ENCODE data around the gene ATP5F1C.
"Not testable (repeated sequence)": the region's sequence is repeated elsewhere in the genome, so short reads cannot be mapped to it uniquely, and the experiment has no call there.

The ATP5F1C gene

DNA sequence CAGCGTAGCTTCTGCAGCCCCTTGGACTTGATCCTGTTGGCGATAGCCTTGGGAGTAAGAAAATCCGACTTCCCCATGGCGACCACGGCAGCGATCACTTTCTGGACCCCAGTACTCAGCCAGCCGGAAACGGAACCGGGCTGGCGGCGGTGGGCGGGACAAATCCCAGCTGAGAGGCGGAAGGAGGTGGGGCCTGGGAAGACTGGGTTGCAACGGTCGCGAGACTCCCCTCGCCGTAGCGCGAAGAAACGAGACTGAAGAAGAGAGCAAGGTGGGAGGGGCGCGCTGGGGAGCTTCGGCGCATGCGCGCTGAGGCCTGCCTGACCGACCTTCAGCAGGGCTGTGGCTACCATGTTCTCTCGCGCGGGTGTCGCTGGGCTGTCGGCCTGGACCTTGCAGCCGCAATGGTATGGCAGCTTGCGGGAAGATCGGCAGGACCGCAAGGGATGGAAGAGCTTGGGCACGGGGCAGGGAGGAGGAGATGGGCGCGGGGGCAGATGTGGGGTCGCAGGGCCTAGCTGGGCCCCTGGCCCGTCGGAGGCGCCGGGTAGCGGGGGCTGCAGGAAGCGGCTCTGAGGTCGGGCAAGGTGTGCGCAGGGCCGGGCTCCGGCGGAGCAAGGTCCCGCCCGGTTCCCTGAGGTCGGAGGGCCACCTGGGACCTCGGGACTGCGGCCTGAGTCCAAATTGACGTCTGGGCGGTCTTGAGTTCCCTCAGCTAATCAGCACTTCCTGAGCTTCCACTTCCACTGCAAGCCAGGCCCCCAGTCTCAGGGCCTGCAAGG is at the start of gene ATP5F1C, which contains the start of gene KIN:
Gene ATP5F1C, plus strand, starts transcription at position 321 of the 782 bp plus-strand sequence. Its CDS starts 31 bp downstream, at position 352.
Gene KIN, minus strand, starts transcription at position 137 of the 782 bp plus-strand sequence. Its CDS starts 60 bp downstream, at position 77.
- peak; percentile 95 to 96 for DNase-seq (ENCODE audit: low read depth in 2 of 2)

DNA sequence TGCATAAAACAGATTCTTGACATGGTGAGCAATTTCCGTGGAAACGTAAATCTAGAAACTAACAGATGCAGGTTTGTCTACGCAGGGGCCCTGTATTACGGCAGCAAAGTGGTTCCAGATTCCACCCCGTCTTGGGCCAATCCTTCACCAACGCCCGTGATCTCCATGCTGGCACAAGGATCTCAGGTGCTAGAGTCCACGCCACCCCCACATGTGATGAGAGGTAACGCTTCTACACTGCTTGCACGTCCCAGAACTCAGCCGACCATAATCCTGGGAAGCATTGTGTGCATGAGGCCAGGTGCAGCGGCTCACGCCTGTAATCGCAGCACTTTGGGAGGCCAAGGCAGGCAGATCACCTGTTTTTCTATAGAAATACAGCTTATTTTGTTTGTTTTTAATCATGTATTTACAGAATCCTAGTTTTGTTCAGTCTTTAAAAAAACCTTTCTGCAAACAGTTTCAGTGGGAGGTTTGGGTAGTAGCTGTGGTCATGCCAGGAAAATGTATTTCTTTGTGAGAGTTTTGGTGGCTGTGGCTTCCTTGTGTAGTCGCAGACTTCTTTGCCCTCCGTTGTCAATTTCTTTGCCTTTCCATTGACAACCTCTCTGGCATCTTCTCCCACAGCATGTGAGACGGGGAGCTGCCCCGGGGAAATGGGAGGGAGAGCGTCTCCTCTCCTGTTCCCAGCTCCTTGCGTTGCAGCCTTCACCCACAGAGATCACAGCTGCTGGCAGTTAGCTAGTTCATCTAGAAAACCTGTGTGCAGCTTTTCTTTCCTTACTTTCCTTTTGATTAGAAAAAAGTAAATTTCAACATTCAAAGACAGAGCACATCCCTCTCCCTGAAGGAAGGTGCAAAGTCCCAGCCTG is 49.2 kb upstream of the ATP5F1C start:
- no peak for DNase-seq (ENCODE audit: low read depth in 2 of 2)

DNA sequence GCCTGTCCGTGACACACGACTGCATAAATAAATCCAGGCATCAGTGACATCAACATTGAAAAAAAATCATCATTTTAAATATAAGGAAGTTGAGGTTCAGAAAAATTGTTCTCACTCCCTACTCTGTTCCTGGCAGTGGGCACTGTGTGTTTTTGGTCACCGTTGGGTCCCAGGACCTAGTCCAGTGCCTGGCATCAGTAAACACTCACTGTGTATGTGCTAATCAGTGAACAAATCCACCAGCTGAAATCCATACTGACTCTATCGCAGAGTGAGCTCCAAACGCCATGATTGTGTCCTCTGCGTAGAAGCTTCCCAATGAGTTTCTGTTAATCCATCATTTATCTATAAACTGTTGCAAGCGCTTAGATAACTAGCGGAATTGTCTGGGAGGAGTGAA is 43.7 kb upstream of the ATP5F1C start:
- DNase-seq (ENCODE audit: low read depth in 2 of 2), result no peak

DNA sequence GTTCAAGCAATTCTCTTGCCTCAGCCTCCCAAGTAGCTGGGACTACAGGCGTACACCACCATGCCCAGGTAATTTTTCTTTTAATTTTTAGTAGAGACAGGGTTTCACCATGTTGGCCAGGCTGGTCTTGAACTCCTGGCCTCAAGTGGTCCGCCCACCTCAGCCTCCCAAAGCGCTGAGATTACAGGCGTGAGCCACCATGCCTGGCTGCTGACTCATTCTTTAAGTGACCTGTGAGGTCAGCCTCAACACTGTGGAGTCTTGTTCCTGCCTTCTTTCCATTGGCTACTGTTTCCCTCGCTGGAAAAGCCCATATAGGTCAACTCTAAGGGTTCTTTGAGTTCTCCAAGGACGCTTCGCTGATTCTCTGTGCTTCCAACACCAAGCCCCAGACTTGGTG is 39.3 kb upstream of the ATP5F1C start:
- not testable (repeated sequence) for DNase-seq (ENCODE audit: low read depth in 2 of 2)

DNA sequence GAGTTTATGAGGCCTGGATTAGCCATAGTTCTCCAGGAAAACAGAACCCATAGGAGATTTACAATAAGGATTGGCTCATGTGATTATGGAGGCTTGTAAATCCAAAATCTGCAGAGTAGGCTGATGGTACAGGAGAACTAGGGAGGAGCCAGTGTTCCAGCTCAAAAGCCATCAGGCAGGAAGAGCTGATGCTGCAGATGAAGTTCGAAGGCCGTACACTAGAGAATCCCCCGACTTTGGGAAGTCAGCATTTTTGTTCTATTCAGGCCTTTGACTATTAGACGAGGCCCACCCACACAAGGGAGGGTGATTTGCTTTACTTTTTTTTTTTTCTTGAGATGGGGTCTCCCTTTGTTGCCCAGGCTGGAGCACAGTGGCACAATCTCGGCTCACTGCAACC is 37.8 kb upstream of the ATP5F1C start:
- no peak for DNase-seq (ENCODE audit: low read depth in 2 of 2)

DNA sequence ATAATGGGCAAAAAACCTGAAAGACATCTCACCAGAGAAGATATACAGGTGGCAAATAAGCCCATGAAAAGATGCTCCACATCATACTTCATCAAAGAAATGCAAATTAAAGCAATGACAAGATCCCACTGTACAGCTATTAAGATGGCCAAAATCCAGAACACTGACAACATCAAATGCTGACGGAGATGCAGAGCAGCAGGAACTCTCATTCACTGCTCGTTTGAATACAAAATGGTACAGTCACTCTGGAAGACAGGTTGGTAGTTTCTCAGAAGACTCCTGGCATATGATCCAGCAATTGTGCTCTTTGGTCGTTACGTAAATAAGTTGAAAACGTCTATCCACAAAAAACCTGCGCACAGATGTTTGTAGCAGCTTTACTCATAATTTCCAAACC is 35.7 kb upstream of the ATP5F1C start:
- DNase-seq (ENCODE audit: low read depth in 2 of 2), result no peak

DNA sequence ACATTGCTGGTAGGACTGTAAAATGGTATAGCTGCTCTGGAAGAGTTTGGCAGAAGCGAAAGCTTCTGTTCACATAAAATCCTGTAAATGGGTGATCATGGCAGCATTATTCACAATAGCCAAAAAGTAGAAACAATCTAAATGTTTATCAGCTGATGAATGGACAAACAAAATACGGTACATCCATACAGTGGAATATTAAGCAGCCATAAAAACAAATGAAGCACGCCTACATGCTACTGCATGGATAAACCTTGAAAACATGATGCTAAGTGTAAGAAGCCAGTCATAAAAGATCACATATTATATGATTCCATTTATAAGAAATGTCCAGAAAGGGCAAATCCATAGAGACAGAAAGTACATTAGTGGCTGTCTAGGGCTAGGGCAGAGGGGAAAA is 32.9 kb upstream of the ATP5F1C start:
- DNase-seq (ENCODE audit: low read depth in 2 of 2), result no peak

DNA sequence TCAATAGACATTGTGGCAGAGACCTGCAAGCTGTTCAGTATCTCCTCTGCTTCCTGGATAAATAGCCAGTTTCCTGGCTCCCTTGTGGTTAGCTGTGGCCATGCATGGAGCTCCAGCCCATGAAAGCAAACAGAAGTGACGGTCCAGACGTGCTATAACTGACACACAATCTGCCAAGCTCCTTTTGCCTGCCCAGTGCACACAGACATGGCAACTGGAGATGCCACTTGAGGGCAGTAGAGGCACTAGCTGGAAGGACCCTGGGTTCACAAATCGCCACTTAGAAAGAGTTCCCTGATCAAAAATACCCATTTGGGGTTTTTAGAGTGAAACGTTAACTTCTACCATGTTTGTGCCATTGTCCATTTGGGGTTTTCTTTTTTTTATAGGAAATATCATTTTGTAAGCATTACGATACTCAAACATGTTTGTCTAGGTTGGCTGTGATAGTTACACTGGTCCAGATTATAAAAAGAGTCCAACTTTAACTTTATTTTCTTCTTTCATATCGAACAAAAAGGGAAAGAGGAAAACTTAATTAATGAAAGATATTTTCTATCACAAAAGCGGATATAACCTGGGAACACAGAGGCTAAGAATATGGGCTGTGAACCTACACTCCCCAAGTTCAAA is 31.5 kb upstream of the ATP5F1C start:
- peak in 1 of 2 donors; percentile 2 for DNase-seq (ENCODE audit: low read depth in 2 of 2)

DNA sequence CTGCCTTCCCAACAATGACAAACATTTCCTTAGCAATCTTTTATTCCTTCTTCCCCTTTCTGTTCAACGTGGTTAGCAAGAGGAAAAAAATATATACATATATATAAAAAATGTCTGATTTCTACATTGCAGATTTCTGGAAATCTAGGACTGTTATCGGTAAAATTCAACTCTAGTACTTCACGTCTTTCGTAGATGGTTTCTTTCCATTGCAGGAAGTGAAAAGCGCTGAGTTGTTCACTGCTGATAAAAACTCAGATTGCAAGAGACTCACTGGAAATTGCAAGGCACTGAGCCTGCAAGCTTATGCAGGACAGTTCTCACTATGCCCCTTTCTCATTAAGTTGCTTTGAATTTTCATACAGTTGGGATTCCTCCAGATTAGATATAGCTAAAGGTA is 24.0 kb upstream of the ATP5F1C start:
- no peak for DNase-seq (ENCODE audit: low read depth in 2 of 2)

DNA sequence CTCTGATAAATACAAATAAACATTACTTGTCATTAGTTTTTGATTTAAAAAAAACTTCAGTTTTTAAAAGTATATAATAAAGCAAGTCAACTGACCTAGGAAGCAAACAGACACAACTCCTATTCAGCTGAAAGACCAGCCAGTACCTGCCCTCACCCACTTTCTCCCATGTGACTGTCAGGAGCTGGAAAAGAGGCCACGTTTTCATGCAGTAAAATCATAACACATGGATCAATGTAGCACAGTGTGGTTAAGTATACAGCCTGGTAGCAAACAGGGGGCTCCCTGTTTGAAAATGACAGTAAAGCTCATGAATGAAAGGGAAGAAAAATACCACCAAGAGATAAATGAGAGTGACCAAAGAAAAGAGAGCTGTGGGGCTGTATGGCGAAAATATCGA is 21.7 kb upstream of the ATP5F1C start:
- no peak for DNase-seq (ENCODE audit: low read depth in 2 of 2)

DNA sequence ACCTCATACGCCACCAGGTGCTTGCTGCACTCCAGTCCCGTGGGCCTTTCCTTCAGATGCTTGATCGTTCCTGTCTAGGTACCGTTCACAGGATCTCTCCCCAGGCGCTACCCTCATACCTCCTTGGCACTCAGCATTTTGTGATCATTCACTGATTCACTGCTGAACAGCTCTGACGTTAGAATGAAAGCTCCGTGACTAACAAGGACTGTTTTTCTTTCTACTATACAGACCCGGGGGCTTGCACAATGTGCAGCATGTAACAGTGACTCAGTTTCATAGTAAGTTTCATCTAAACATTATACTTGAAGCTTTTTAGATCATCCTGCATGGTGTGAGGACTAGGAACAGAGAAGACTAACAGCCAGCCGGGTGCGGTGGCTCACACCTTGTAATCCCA is 20.8 kb upstream of the ATP5F1C start:
- no peak for DNase-seq (ENCODE audit: low read depth in 2 of 2)

DNA sequence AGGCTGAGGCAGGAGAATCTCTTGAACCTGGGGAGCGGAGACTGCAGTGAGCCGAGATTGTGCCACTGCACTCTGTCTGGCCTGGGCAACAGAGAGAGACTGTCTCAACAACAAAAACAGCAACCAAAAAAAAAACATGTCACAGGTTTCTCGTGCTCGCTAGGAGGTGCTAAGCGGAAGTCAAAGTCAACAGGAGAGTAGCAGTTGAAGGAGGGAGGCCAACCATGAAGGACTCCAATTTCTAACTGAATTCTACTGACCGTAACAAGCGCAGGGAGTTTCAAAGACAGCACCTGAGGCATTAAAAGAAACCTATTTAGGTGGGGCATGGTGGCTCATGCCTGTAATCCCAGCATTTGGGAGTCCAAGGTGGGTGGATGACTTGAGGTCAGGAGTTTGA is 19.6 kb upstream of the ATP5F1C start:
- no peak for DNase-seq (ENCODE audit: low read depth in 2 of 2)

DNA sequence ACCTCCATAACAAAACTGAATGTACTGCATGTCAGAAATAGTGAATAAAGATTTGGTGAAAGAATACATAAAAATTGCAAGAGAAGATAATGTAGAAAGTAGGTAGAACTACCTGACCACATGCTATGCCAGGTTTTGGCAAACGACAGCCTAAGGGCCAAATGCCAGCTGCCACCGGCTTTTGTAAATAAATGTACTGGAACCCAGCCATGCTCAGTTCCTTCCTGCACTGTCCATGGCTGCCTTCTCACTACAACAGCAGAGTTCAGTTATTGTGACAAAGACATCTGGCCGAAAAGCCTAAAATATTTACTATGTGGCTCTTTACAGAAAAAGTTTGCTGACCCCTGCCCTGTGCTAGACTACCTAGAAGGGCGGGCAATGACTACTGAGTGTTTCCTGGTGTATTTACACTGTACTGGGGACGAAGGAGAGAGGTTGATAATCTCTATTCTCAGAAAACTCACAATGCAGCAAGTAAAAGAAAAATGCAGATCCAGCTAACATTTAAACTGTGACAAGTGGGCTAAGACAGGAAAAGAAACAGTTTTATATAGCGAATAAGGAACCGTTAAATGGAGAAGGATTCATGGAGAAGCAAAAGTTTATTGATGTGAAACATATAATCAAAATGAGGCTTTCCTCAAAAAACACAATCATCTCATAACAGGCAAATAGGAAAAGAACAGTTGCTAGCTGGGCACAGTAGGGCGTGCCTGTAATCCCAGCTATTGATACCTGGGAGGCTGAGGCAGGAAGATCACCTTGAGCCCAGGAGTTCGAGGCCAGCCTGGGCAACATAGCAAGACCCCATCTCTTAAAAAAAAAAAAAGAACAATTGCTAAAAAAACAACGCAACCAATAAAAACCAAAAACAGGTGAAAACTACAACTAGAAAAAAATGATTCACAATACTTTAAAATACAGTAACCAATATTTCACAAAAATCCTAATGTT is 13.9 kb upstream of the ATP5F1C start:
- DNase-seq (ENCODE audit: low read depth in 2 of 2), result no peak

DNA sequence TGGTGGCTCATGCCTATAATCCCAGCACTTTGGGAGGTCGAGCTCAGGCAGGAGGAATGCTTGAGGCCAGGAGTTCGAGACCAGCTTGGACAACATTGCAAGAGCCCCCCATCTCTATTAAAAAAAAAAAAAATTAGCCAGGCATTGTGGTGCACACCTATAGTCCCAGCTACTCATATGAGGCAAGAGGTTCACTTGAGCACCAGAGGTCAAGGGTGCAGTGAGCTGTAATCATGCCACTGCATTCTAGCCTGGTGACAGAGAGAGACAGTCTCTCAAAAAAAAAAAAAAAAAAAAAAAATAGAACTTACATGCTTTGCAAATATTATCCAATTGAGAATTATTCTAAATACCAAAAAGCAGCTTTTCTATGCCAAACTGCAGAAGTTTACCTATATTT is 11.2 kb upstream of the ATP5F1C start:
- no peak for DNase-seq (ENCODE audit: low read depth in 2 of 2)

DNA sequence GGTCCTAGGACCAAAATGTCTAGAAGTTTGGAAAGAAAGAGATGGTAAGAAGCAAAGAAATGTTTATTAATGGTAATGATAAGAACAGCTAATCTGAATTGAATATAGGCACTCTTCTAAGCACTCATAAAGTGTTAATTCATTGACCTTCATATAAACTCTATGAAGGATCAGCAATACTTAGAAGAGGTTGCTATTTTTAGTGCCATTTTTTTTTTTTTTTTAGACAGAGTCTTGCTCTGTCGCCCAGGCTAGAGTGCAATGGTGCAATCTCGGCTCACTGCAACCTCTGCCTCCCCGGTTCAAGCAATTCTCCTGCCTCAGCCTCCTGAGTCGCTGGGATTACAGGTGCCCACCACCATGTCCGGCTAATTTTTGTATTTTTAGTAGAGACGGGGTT is 5.8 kb upstream of the ATP5F1C start:
- DNase-seq (ENCODE audit: low read depth in 2 of 2), result not testable (repeated sequence)

DNA sequence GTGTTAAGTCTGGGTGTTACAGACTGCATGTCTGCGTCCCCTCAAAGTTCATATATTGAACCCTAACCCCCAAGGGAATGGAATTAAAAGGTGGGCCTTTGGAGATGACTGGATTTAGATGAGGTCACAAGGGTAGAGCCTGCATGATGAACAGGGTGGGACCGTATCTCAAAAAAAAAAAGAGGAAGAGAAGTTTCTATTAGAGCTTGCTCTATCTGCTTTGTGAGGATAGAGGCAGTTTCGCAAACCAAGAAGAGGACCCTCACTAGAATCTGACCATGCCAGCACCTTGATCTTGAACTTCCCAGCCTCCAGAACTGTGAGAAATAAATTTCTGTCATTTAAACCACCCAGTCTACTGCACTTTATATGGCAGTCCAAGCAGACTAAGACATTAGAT is 1.5 kb upstream of the ATP5F1C start:
- no peak for DNase-seq (ENCODE audit: low read depth in 2 of 2)

DNA sequence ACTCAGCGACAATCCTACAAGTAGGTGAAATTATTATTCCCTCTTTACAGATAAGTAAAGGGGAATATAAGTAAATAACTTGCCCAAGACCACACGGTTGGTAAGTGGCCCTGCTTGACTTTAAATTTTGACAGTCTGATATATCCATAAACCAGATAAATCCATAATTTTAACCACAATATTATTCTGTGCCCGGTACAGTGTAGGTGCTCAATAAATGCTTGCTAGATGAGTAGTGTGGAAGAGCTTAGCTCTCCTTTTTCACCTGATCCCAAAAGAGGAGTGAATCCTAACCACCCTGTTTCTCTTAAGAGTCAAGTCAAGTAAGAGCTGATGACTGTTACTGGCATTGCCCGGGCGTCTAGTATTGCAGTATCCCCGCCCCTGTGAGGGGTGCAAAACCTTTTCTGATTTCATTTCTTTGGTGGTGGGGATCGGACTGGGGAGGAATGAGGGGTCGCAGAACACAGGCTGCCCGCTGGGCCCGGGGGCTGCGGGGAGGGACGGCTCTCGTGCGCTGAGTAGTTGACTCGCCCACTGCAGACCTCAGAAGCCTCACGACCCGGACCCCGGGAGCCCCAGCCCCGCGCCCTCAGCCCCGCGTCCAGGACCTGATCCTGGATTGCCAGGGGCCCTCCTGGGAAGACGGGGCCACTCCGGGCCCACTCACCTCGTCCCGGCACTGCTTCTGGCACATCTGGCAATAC is 674 bp upstream of the ATP5F1C start:
- no peak for DNase-seq (ENCODE audit: low read depth in 2 of 2)

DNA sequence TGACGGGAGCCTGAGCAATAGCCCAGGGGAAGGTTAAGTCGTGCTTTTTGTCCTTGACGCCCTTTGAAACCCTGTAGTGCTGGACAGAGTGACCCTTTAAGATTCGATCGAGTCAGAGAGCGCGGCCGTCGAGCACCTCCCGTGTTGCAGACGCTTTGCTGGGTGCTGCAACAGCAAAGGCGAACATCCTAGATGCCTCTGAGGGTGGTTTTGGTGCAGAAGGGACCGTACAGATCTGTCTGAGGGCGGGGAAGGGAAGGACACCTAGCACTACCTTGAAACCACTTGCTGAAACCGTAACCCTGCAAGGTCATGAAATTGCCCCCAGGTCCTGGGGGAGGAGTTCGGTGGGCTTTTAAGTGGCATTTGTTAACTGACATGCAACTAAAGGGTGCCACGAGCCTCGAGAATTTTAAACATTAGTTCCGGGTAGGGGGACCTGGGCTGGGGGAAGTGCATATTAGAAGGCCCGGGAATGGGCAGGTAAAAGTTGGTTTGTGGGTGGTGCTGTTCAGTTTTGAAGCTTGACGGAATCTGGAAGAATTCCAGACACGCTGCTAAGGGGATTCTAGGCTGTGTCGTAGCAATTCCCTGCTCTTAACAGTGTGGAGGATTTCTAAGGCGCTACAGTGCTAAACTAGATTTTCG is 786 bp downstream of the ATP5F1C start:
- no peak for DNase-seq (ENCODE audit: low read depth in 2 of 2)

DNA sequence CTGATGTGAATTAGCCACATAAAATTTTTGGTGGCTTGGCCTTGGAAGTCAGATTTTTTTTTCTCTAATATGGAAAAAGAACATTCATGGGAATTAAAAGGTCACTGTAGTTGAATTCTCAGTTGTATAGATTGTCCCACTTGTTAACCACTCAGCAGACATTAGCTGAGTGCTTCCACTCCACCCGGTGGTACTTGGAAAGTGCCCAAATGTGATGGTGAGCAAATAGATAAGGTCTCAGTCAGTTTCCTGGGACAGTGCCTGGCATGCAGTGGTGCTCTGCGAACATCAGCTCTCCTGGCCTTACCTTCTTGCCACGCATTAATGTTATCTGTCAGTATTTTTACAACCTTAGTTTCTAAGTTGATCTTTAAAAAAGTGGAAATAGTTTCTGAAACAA is 1.4 kb downstream of the ATP5F1C start:
- no peak for DNase-seq (ENCODE audit: low read depth in 2 of 2)

DNA sequence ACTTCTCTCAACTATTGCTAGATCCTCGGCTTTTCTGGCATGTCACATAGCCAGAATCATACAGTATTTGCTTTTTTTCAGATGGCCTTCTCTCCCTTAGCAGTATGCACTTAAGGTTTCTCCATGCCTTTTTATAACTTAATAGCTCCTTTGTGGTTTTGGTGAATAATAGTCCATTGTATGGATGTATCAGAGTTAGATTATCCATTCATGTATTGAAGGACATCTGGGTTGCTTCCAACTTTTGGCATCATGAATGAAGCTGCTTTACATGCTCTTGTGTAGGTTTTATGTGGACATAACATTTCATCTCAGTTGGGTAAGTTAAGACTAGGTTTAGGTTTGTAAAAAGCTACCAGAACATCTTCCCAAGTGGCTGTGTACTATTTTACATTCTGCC is 4.6 kb downstream of the ATP5F1C start:
- no peak for DNase-seq (ENCODE audit: low read depth in 2 of 2)

Data from stimulated activated CD8-positive, alpha-beta memory T cell treated with anti-CD3 and anti-CD28 coated beads, Interleukin-2, amount 100 ng/mL, for 48 hours (primary cell).